T-cell (primary cell): Measurements from ENCODE around the gene ADGRB3. TPM values are rescaled to one million over a fixed set of nuclear protein-coding genes. Genes with fewer than 3 reads are reported as not detected.

Experiments used
- ATAC-seq, 4 experiments: fragments of 200-7000 bp in 3 of 4; fragments of 150-1000 bp in 1 of 4; cut with Tn5 transposase; replicated peaks in 1 of 4; 1 replicate in 3 of 4; 2 replicates in 1 of 4; pipeline ENCODE4 v1.10.0; 2021; ENCODE audit warnings: moderate library complexity in 3 of 4, mild to moderate bottlenecking in 2 of 4, moderate number of reproducible peaks in 1 of 4
- CTCF ChIA-PET, 2 donors: fragments of 300-600 bp; sonication (Branson Sonifier 250); formaldehyde crosslinking; loops; one replicate each; lab custom pipeline; 2022; ENCODE audit warnings: antibody characterized with exemption in 2 of 2; lab: Charles Lee
- POLR2A ChIA-PET, 2 donors: fragments of 300-600 bp; sonication (Branson Sonifier 250); formaldehyde crosslinking; loops; one replicate each; lab custom pipeline; 2022; ENCODE audit warnings: antibody characterized with exemption in 2 of 2; lab: Charles Lee
- DNase-seq, 35 experiments: peaks; one replicate each; pipeline versions ENCODE4 v3.0.0 to v3.0.0-alpha.2; 2013 to 2023
- H3K27ac ChIP-seq: one replicate; pipeline ENCODE4 v1.5.1; 2013; ENCODE audit warnings: low read length
- H3K27me3 ChIP-seq, 2 experiments: replicated peaks in 1 of 2; 1 replicate in 1 of 2; 2 replicates in 1 of 2; pipeline versions ENCODE4 v1.6.1 to v1.7.0; 2013; ENCODE audit warnings: low read length in 1 of 2, mixed read lengths in 1 of 2; ENCODE audit not compliant: control insufficient read depth in 2 of 2, insufficient read depth in 2 of 2; ENCODE audit errors: extremely low read depth in 1 of 2
- H3K36me3 ChIP-seq, 2 donors: 1 replicate in 1 of 2; 2 replicates in 1 of 2; pipeline versions ENCODE4 v1.6.1 to v1.7.0; 2013; ENCODE audit warnings: low read length in 1 of 2; ENCODE audit not compliant: control insufficient read depth in 2 of 2, insufficient read depth in 1 of 2; ENCODE audit errors: extremely low read depth in 1 of 2
- H3K4me1 ChIP-seq, 2 experiments: 1 replicate in 1 of 2; 2 replicates in 1 of 2; pipeline versions ENCODE4 v1.6.1 to v1.7.0; 2013; ENCODE audit warnings: low read length in 2 of 2, mixed read lengths in 1 of 2; ENCODE audit not compliant: insufficient read depth in 2 of 2, control insufficient read depth in 1 of 2; ENCODE audit errors: extremely low read depth in 1 of 2
- H3K4me3 ChIP-seq, 2 donors: 1 replicate in 1 of 2; 2 replicates in 1 of 2; pipeline versions ENCODE4 v1.5.1 to v1.7.0; 2013; ENCODE audit warnings: mild to moderate bottlenecking in 2 of 2, low read length in 1 of 2, moderate library complexity in 1 of 2; ENCODE audit not compliant: control insufficient read depth in 1 of 2; ENCODE audit errors: extremely low read depth in 1 of 2
- H3K9me3 ChIP-seq: 2 replicates; pipeline ENCODE4 v1.7.0; 2013
- H3K27ac Mint-ChIP-seq, 2 donors: one replicate each; pipeline ENCODE4 v1.8.0; 2020 to 2021; ENCODE audit warnings: mild to moderate bottlenecking in 2 of 2, mixed read lengths in 2 of 2
- H3K27me3 Mint-ChIP-seq, 2 donors: one replicate each; pipeline ENCODE4 v1.8.0; 2021 to 2022; ENCODE audit warnings: mixed read lengths in 2 of 2
- H3K36me3 Mint-ChIP-seq: one replicate; pipeline ENCODE4 v1.8.0; 2021; ENCODE audit warnings: mixed read lengths
- H3K4me1 Mint-ChIP-seq, 3 donors: one replicate each; pipeline ENCODE4 v1.8.0; 2020 to 2022; ENCODE audit warnings: mixed read lengths in 3 of 3, mild to moderate bottlenecking in 1 of 3
- H3K4me3 Mint-ChIP-seq, 3 donors: one replicate each; pipeline ENCODE4 v1.8.0; 2020 to 2022; ENCODE audit warnings: mild to moderate bottlenecking in 3 of 3, mixed read lengths in 3 of 3, moderate library complexity in 3 of 3
- H3K9me3 Mint-ChIP-seq, 3 donors: one replicate each; pipeline ENCODE4 v1.8.0; 2020 to 2022; ENCODE audit warnings: mixed read lengths in 3 of 3
- WGBS: methylation state at CpG from one replicate; pipeline ENCODE4 v1.1.5; 2013; ENCODE audit warnings: missing lambda C conversion rate; ENCODE audit not compliant: insufficient coverage; 5-methylcytosine and 5-hydroxymethylcytosine counted together
- total RNA-seq, 35 experiments: library from RNA in 6 of 35; stranded (reverse) in 6 of 35; fragments of 120-200 nt in 1 of 35; gene quantifications; one replicate each; pipeline versions ENCODE4 v1.2.1 to v1.2.4 and lab custom pipeline; 2013 to 2026

Gene ADGRB3
- total RNA-seq (not detected), total RNA-seq (lab: John Stamatoyannopoulos, UW) (0 to 0.13 (median 0) reads per million in 29 experiments)
- 0.09 TPM for total RNA-seq (2013)

GRCh38 chr6:68634726-68635411 lies at the start of gene ADGRB3:
Gene ADGRB3, plus strand, starts transcription at chr6:68635282. Its CDS starts 3,394 bp downstream, at chr6:68638676.
- ChIA-PET POLR2A (interaction anchor here in 1 of 2 donors (0.6 to 0.7 kb wide), 2 partner anchors 142 to 1181 kb away, joined by 3 to 8 read pairs; no protein-coding TSS in a partner anchor), CTCF (no interaction called here)
- Histone ChIP-seq H3K9me3 (no peaks in the 10 kb centered on the region), H3K27ac (no peak within 1 kb of the TSS), H3K36me3 (no peaks in the 10 kb centered on the region), H3K27me3 (peaks cover 7 to 17% of the 10 kb centered on the region in 2 experiments), H3K4me1 (peaks cover 5 to 14% of the 10 kb centered on the region in 2 experiments), H3K4me3 (peak within 1 kb of the TSS; percentile 32 to 66)
- under 1% methylated on average over 69 of the region's 79 CpGs for WGBS
- peak in 15 of 35 experiments; percentile 0 to 34 (median 9) for DNase-seq
- peak; percentile 52 to 74 (median 70) for ATAC-seq
- Mint-ChIP-seq H3K27ac (no peak within 1 kb of the TSS), H3K27me3 (peaks cover 50 to 52% of the 10 kb centered on the region in 2 donors), H3K9me3 (peaks cover 0 to 6% (median 0%) of the 10 kb centered on the region in 3 donors), H3K36me3 (no peaks in the 10 kb centered on the region), H3K4me3 (peak within 1 kb of the TSS; percentile 75 to 82 (median 76)), H3K4me1 (peaks cover 22 to 33% (median 24%) of the 10 kb centered on the region in 3 donors)

- no peaks in the 10 kb centered on the region for H3K9me3 ChIP-seq
- Mint-ChIP-seq H3K4me1 (no peaks in the 10 kb centered on the region), H3K9me3 (peaks cover 13 to 17% (median 14%) of the 10 kb centered on the region in 3 donors), H3K27ac (no peak overlapping the region), H3K4me3 (no peak overlapping the region), H3K27me3 (no peaks in the 10 kb centered on the region), H3K36me3 (no peaks in the 10 kb centered on the region)
- DNase-seq, result no peak
- POLR2A ChIA-PET, result interaction anchor here in 1 of 2 donors (0.5 kb wide), 2 partner anchors 14 to 1448 kb away, joined by 4 to 5 read pairs; no protein-coding TSS in a partner anchor
- no peaks in the 10 kb centered on the region for H3K36me3 ChIP-seq
- H3K4me1 ChIP-seq, result no peaks in the 10 kb centered on the region
- H3K27ac ChIP-seq, result no peak overlapping the region
- no peak overlapping the region for H3K4me3 ChIP-seq
- CTCF ChIA-PET, result no interaction called here
- H3K27me3 ChIP-seq, result no peaks in the 10 kb centered on the region
- no CpG with 5 or more reads among the region's 1 CpG for WGBS
- ATAC-seq, result no peak
Observed at GRCh38 chr6:68593558-68593957, 41.5 kb upstream of the ADGRB3 start.

GRCh38 chr6:68597642-68598041 lies 37.4 kb upstream of the ADGRB3 start:
- Mint-ChIP-seq H3K4me3 (no peak overlapping the region), H3K27me3 (no peaks in the 10 kb centered on the region), H3K4me1 (no peaks in the 10 kb centered on the region), H3K36me3 (no peaks in the 10 kb centered on the region), H3K9me3 (peaks cover 8 to 9% (median 9%) of the 10 kb centered on the region in 3 donors), H3K27ac (no peak overlapping the region)
- Histone ChIP-seq H3K27me3 (no peaks in the 10 kb centered on the region), H3K36me3 (no peaks in the 10 kb centered on the region), H3K4me1 (no peaks in the 10 kb centered on the region), H3K4me3 (no peak overlapping the region), H3K9me3 (no peaks in the 10 kb centered on the region), H3K27ac (no peak overlapping the region)
- ChIA-PET POLR2A (no interaction called here), CTCF (no interaction called here)
- ATAC-seq, result no peak
- 17% methylated on average over 1 of the region's 3 CpGs for WGBS
- DNase-seq, result no peak

- H3K4me1 Mint-ChIP-seq, result no peaks in the 10 kb centered on the region
- no peak overlapping the region for H3K4me3 Mint-ChIP-seq
- no peaks in the 10 kb centered on the region for H3K27me3 ChIP-seq
- H3K27ac Mint-ChIP-seq, result no peak overlapping the region
- no peaks in the 10 kb centered on the region for H3K9me3 ChIP-seq
- H3K9me3 Mint-ChIP-seq, result no peaks in the 10 kb centered on the region
- ATAC-seq (no peak), DNase-seq (no peak)
- H3K36me3 ChIP-seq, result no peaks in the 10 kb centered on the region
- H3K4me1 ChIP-seq, result no peaks in the 10 kb centered on the region
- ChIA-PET CTCF (no interaction called here), POLR2A (no interaction called here)
- H3K36me3 Mint-ChIP-seq, result no peaks in the 10 kb centered on the region
- no peak overlapping the region for H3K27ac ChIP-seq
- no peaks in the 10 kb centered on the region for H3K27me3 Mint-ChIP-seq
- no peak overlapping the region for H3K4me3 ChIP-seq
Observed at GRCh38 chr6:68615938-68616337, 19.1 kb upstream of the ADGRB3 start.

GRCh38 chr6:68625998-68626397 lies 9.1 kb upstream of the ADGRB3 start:
- Mint-ChIP-seq H3K27ac (no peak overlapping the region), H3K4me3 (no peak overlapping the region), H3K4me1 (no peaks in the 10 kb centered on the region), H3K9me3 (peaks cover 2 to 32% (median 4%) of the 10 kb centered on the region in 3 donors), H3K36me3 (no peaks in the 10 kb centered on the region), H3K27me3 (peaks cover 0 to 8% of the 10 kb centered on the region in 2 donors)
- ChIA-PET CTCF (no interaction called here), POLR2A (no interaction called here)
- Histone ChIP-seq H3K4me3 (no peak overlapping the region), H3K27ac (no peak overlapping the region), H3K4me1 (no peaks in the 10 kb centered on the region), H3K9me3 (no peaks in the 10 kb centered on the region), H3K36me3 (no peaks in the 10 kb centered on the region), H3K27me3 (no peaks in the 10 kb centered on the region)
- 90% methylated on average over 6 of the region's 6 CpGs for WGBS
- DNase-seq (no peak), ATAC-seq (no peak)

GRCh38 chr6:68628161-68628560 lies 6.9 kb upstream of the ADGRB3 start:
- no peaks in the 10 kb centered on the region for H3K4me1 ChIP-seq
- WGBS, result no CpG with 5 or more reads among the region's 2 CpGs
- H3K27ac ChIP-seq, result no peak overlapping the region
- ATAC-seq (no peak), DNase-seq (no peak)
- H3K27me3 ChIP-seq, result no peaks in the 10 kb centered on the region
- ChIA-PET CTCF (interaction anchor here in 1 of 2 donors (0.8 kb wide), 1 partner anchor 9 kb away, joined by 4 read pairs; no protein-coding TSS in a partner anchor), POLR2A (no interaction called here)
- no peak overlapping the region for H3K4me3 Mint-ChIP-seq
- H3K27me3 Mint-ChIP-seq, result peaks cover 5 to 13% of the 10 kb centered on the region in 2 donors
- no peaks in the 10 kb centered on the region for H3K4me1 Mint-ChIP-seq
- no peaks in the 10 kb centered on the region for H3K36me3 Mint-ChIP-seq
- H3K36me3 ChIP-seq, result no peaks in the 10 kb centered on the region
- no peak overlapping the region for H3K4me3 ChIP-seq
- peaks cover 2 to 32% (median 4%) of the 10 kb centered on the region in 3 donors for H3K9me3 Mint-ChIP-seq
- H3K27ac Mint-ChIP-seq, result no peak overlapping the region
- no peaks in the 10 kb centered on the region for H3K9me3 ChIP-seq
